ENCODE measurements around the gene PCDHGA9.
"Not testable (repeated sequence)": the region's sequence is repeated elsewhere in the genome, so short reads cannot be mapped to it uniquely, and the experiment has no call there.

GRCh38 chr5:141394401-141395187, 8.0 kb upstream of the PCDHGA9 start:
- not testable (repeated sequence) for TF ChIP-seq POLR2A (IDR thresholded peaks at IDR 0.05; ENCODE audit: extremely low read depth, insufficient read length); CTCF (IDR thresholded peaks at IDR 0.05; ENCODE audit: low read depth, low read length)

Data from NB4 (cell line).